Stomach (tissue), 4 donors: ENCODE measurements around the gene BPTF.

ENCODE experiments used
- POLR2A ChIP-seq, 4 donors: fragments of 450-650 bp; IDR thresholded peaks; one replicate each; pipeline ENCODE4 v1.6.1; 2016; ENCODE audit warnings: antibody characterized with exemption in 4 of 4, control low read depth in 2 of 4, mild to moderate bottlenecking in 1 of 4, moderate library complexity in 1 of 4
- TF ChIP-seq, protein P1 (sequence below), 7 experiments: fragments of 450-650 bp in 4 of 7; fragments of 200-600 bp in 3 of 7; sonication (generic) in 3 of 7; IDR thresholded peaks; one replicate each; pipeline ENCODE4 v1.5.1; 2016 to 2019; ENCODE audit warnings: antibody characterized with exemption in 7 of 7, control low read depth in 2 of 7, mild to moderate bottlenecking in 1 of 7

GRCh38 chr17:67947325-67947813, 122.1 kb downstream of the BPTF start:
- TF ChIP-seq, protein P1, sequence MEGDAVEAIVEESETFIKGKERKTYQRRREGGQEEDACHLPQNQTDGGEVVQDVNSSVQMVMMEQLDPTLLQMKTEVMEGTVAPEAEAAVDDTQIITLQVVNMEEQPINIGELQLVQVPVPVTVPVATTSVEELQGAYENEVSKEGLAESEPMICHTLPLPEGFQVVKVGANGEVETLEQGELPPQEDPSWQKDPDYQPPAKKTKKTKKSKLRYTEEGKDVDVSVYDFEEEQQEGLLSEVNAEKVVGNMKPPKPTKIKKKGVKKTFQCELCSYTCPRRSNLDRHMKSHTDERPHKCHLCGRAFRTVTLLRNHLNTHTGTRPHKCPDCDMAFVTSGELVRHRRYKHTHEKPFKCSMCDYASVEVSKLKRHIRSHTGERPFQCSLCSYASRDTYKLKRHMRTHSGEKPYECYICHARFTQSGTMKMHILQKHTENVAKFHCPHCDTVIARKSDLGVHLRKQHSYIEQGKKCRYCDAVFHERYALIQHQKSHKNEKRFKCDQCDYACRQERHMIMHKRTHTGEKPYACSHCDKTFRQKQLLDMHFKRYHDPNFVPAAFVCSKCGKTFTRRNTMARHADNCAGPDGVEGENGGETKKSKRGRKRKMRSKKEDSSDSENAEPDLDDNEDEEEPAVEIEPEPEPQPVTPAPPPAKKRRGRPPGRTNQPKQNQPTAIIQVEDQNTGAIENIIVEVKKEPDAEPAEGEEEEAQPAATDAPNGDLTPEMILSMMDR (IDR thresholded peaks at IDR 0.05): no peak
- TF ChIP-seq POLR2A (IDR thresholded peaks at IDR 0.05): no peak
